ENCODE results near the gene ADK.

- TF ChIP-seq POLR2AphosphoS5 (IDR thresholded peaks at IDR 0.05) (no peak), CTCF (IDR thresholded peaks at IDR 0.05) (no peak), POLR2A (IDR thresholded peaks at IDR 0.05) (no peak)
These were observed 240.8 kb downstream of the ADK start for GRCh38 chr10:74391786-74392185.

Data from stomach (tissue), 4 donors.